Measurements from ENCODE around the gene HAPSTR1.

DNA sequence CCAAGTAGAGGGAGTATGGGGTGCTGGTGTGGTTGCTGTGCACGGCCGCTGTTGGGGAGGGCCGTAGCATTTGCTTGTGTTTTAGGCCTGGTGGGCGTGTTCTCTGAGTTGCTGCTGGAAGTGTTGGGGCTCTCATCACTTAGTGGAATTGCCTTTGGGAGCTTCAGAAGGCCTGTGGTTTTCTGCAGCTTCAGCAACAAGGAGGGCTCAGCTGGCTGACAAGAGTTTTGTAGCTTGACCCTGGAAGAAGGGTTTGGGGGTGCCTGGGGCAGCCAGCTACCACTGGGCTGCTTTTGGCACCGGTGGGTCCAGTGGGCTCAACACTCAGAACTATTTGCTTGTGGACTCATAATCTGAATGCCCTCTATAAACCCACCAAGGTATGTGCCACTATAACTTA, 30.9 kb downstream of the HAPSTR1 start:
- TF ChIP-seq ARNT (IDR thresholded peaks at IDR 0.05) (no peak), SUZ12 (IDR thresholded peaks at IDR 0.05) (no peak), SP1 (IDR thresholded peaks at IDR 0.05) (no peak), CTBP1 (IDR thresholded peaks at IDR 0.05; ENCODE audit: borderline replicate concordance) (no peak), BHLHE40 (IDR thresholded peaks at IDR 0.05; ENCODE audit: borderline replicate concordance) (no peak), FOXK2 (IDR thresholded peaks at IDR 0.05) (no peak), FOXM1 (IDR thresholded peaks at IDR 0.05; ENCODE audit: borderline replicate concordance) (no peak), FOXA1 (IDR thresholded peaks at IDR 0.05) (no peak)
